ENCODE measurements around the gene DHRSX. TPM values are rescaled to one million over a fixed set of nuclear protein-coding genes. Genes with fewer than 3 reads are reported as not detected.

Gene DHRSX
- total and polyA plus RNA-seq, 2 of the 13 experiments (the other 11 are each of a cell fraction or from before 2014, with no cell fraction given) = 15.5 to 24.3 TPM

DNA sequence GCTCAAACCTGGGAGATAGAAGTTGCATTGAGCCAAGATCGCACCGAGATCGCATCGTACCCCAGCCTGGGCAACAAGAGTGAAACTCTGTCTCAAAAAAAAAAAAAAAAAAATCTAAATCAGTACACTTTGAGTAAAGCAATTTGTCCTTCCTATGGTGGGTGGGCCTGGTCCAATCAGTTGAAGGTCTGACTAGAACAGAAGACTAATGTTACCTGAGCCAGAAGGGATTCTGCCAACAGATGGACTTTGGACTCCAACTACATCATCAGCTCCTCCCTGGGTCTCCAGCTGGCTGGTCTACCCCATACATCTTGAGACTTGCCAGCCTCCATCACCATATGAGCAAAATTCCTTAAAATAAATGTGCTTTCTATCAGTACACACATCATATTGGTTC is 155.2 kb downstream of the DHRSX start (continued):
- no peak for TF ChIP-seq SMARCC2 (IDR thresholded peaks at IDR 0.05)
- no peak for TF ChIP-seq CAMTA2 (CRISPR knock-in tag; IDR thresholded peaks at IDR 0.05; ENCODE audit: borderline replicate concordance)
- TF ChIP-seq MBD4 (IDR thresholded peaks at IDR 0.05; ENCODE audit: borderline replicate concordance, low read length) = no peak

DNA sequence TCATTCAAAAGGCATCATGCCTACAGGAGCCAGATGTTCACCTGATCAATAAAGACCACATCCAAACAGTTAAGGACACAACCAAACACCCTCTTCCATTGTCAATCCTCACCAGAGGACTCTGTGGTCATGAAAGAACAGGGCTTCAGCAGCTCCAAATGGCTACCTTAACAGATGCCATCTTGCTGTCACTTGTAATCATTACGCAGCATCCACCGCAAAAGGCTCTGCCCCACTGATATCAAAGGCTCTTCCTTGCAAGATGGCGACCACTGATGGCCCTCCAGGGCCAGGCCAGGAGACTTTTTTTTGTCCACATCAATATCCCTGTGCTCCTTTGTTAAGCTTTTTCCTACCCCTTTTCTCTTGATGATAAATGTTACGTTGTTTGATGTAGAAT is 157.4 kb downstream of the DHRSX start:
- no TSS peak for BruUV-seq (replicated peaks)
- H3K27ac ChIP-seq (ENCODE audit: extremely low read length, insufficient read depth, low read length) = no peak overlapping the region
- H3K9me3 ChIP-seq (ENCODE audit: low read length) = no peaks in the 10 kb centered on the region
- no peak for ATAC-seq
- H2AFZ ChIP-seq (ENCODE audit: low read length) = no peak overlapping the region
- no peak for FAIRE-seq
- intact Hi-C loops (cut with micrococcal nuclease; ENCODE audit: unreplicated experiment) = no loop called here
- in situ Hi-C loops (cut with HindIII; ENCODE audit: extremely low pct_ligation_motif_present, low pct_unique_long_range_greater_than_20kb) = no loop called here
- no peak for DNase-seq (ENCODE audit: low spot score)
- H4K20me1 ChIP-seq (ENCODE audit: insufficient read depth, low read length) = no peaks in the 10 kb centered on the region
- CTCF ChIA-PET (ENCODE audit: low intra/inter-chr PET ratio, low total read pairs) = no interaction called here
- no peak overlapping the region for H3K9ac ChIP-seq (ENCODE audit: insufficient read depth, low read depth, low read length)
- no peaks in the 10 kb centered on the region for H3K27me3 ChIP-seq (ENCODE audit: control insufficient read depth in 1 of 2, insufficient read depth in 2 of 2, low read length in 2 of 2)
- 95% methylated on average over 4 of the region's 4 CpGs for WGBS (ENCODE audit: low lambda C conversion rate)
- H3K4me3 ChIP-seq (replicated peaks in 1 of 3; ENCODE audit: insufficient read depth in 1 of 3, low read depth in 2 of 3, low read length in 3 of 3) = no peak overlapping the region
- H3K36me3 ChIP-seq (replicated peaks in 1 of 2; ENCODE audit: control insufficient read depth in 1 of 2, insufficient read depth in 2 of 2, low read length in 2 of 2) = no peaks in the 10 kb centered on the region; a peak in 1 of 5 replicates
- POLR2A ChIA-PET = no interaction called here
- no peak overlapping the region for H3K4me2 ChIP-seq (ENCODE audit: low read depth, low read length)
- peaks cover 6% of the 10 kb centered on the region for H3K4me1 ChIP-seq (ENCODE audit: insufficient read depth, low read length)
- H3K79me2 ChIP-seq (ENCODE audit: insufficient read depth, low read length) = no peaks in the 10 kb centered on the region
- TF ChIP-seq, protein P1, sequence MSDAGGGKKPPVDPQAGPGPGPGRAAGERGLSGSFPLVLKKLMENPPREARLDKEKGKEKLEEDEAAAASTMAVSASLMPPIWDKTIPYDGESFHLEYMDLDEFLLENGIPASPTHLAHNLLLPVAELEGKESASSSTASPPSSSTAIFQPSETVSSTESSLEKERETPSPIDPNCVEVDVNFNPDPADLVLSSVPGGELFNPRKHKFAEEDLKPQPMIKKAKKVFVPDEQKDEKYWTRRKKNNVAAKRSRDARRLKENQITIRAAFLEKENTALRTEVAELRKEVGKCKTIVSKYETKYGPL (CRISPR knock-in tag; IDR thresholded peaks at IDR 0.05) = no peak
- TF ChIP-seq ZNF253 (CRISPR knock-in tag; IDR thresholded peaks at IDR 0.05; ENCODE audit: borderline replicate concordance) = no peak
- TF ChIP-seq, protein P2, sequence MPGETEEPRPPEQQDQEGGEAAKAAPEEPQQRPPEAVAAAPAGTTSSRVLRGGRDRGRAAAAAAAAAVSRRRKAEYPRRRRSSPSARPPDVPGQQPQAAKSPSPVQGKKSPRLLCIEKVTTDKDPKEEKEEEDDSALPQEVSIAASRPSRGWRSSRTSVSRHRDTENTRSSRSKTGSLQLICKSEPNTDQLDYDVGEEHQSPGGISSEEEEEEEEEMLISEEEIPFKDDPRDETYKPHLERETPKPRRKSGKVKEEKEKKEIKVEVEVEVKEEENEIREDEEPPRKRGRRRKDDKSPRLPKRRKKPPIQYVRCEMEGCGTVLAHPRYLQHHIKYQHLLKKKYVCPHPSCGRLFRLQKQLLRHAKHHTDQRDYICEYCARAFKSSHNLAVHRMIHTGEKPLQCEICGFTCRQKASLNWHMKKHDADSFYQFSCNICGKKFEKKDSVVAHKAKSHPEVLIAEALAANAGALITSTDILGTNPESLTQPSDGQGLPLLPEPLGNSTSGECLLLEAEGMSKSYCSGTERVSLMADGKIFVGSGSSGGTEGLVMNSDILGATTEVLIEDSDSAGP (CRISPR knock-in tag; IDR thresholded peaks at IDR 0.05; ENCODE audit: borderline replicate concordance) = no peak
- no peak for TF ChIP-seq ZFP90 (CRISPR knock-in tag; IDR thresholded peaks at IDR 0.05; ENCODE audit: borderline replicate concordance)
- no peak for TF ChIP-seq NR1H2 (CRISPR knock-in tag; IDR thresholded peaks at IDR 0.05; ENCODE audit: borderline replicate concordance, low read depth)
- TF ChIP-seq MXD4 (CRISPR knock-in tag; IDR thresholded peaks at IDR 0.05) = no peak
- no peak for TF ChIP-seq ZNF572 (CRISPR knock-in tag; IDR thresholded peaks at IDR 0.05)
- TF ChIP-seq CEBPG (CRISPR knock-in tag; IDR thresholded peaks at IDR 0.05) = no peak
- no peak for TF ChIP-seq YY1 (IDR thresholded peaks at IDR 0.05; ENCODE audit: insufficient read depth, insufficient replicate concordance, low read depth, low read length)
- TF ChIP-seq ZNF34 (CRISPR knock-in tag; IDR thresholded peaks at IDR 0.05; ENCODE audit: borderline replicate concordance) = no peak
- no peak for TF ChIP-seq ARNTL (CRISPR knock-in tag; IDR thresholded peaks at IDR 0.05)
- TF ChIP-seq, protein P3, sequence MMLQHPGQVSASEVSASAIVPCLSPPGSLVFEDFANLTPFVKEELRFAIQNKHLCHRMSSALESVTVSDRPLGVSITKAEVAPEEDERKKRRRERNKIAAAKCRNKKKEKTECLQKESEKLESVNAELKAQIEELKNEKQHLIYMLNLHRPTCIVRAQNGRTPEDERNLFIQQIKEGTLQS (CRISPR knock-in tag; IDR thresholded peaks at IDR 0.05) = no peak
- TF ChIP-seq, protein P4, sequence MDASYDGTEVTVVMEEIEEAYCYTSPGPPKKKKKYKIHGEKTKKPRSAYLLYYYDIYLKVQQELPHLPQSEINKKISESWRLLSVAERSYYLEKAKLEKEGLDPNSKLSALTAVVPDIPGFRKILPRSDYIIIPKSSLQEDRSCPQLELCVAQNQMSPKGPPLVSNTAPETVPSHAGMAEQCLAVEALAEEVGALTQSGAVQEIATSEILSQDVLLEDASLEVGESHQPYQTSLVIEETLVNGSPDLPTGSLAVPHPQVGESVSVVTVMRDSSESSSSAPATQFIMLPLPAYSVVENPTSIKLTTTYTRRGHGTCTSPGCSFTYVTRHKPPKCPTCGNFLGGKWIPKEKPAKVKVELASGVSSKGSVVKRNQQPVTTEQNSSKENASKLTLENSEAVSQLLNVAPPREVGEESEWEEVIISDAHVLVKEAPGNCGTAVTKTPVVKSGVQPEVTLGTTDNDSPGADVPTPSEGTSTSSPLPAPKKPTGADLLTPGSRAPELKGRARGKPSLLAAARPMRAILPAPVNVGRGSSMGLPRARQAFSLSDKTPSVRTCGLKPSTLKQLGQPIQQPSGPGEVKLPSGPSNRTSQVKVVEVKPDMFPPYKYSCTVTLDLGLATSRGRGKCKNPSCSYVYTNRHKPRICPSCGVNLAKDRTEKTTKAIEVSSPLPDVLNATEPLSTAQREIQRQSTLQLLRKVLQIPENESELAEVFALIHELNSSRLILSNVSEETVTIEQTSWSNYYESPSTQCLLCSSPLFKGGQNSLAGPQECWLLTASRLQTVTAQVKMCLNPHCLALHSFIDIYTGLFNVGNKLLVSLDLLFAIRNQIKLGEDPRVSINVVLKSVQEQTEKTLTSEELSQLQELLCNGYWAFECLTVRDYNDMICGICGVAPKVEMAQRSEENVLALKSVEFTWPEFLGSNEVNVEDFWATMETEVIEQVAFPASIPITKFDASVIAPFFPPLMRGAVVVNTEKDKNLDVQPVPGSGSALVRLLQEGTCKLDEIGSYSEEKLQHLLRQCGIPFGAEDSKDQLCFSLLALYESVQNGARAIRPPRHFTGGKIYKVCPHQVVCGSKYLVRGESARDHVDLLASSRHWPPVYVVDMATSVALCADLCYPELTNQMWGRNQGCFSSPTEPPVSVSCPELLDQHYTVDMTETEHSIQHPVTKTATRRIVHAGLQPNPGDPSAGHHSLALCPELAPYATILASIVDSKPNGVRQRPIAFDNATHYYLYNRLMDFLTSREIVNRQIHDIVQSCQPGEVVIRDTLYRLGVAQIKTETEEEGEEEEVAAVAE (CRISPR knock-in tag; IDR thresholded peaks at IDR 0.05; ENCODE audit: borderline replicate concordance) = no peak

Measured in HepG2 (cell line).